GM12878 (cell line): Measurements from ENCODE around the gene INHBC. TPM values are rescaled to one million over a fixed set of nuclear protein-coding genes. Genes with fewer than 3 reads are reported as not detected.

Experiments
- DPF2 ChIP-seq: fragments of 450-650 bp; IDR thresholded peaks from 2 replicates; pipeline ENCODE4 v1.6.1; 2017; ENCODE audit warnings: mild to moderate bottlenecking
- IKZF1 ChIP-seq: fragments of 450-650 bp; conservative IDR thresholded peaks from 2 replicates; pipeline ENCODE4 v1.6.1; 2017; ENCODE audit warnings: antibody characterized with exemption, mild to moderate bottlenecking
- NFYA ChIP-seq: IDR thresholded peaks from 2 replicates; pipeline ENCODE4 v1.6.1; 2011; ENCODE audit warnings: low read depth, mild to moderate bottlenecking, low read length, improper control_type of control experiment, borderline replicate concordance
- polyA plus RNA-seq, 11 experiments: library from polyadenylated mRNA; depleted of rRNA in 4 of 11; unstranded in 6 of 11; stranded (reverse) in 5 of 11; fragments of >200 nt; fragmentation: Nextera tagmentation in 4 of 11; fragmentation: Illumina TruSeq in 1 of 11; extraction: Ambion mirVana in 4 of 11; extraction: Trizol in 1 of 11; gene quantifications; 1 replicate in 1 of 11; 2 replicates in 10 of 11; pipeline versions ENCODE4 v1.2.1 to v1.2.3, GENCODE V29; 2011 to 2016; ENCODE audit warnings: inconsistent platforms in 2 of 11, missing spikeins in 2 of 11, low read depth in 1 of 11
- total RNA-seq, 4 experiments: library from RNA; depleted of rRNA in 3 of 4; stranded (reverse); fragments of >200 nt in 3 of 4; fragmentation: Illumina TruSeq in 1 of 4; extraction: Trizol in 1 of 4; gene quantifications; 2 replicates each; pipeline versions ENCODE4 v1.2.1 to v1.2.3, GENCODE V29; 2013 to 2021
- TF ChIP-seq, protein P1 (sequence below): fragments of 450-650 bp; IDR thresholded peaks from 2 replicates; pipeline ENCODE4 v1.6.1; 2017; ENCODE audit warnings: mild to moderate bottlenecking, moderate library complexity
- TF ChIP-seq, protein P2 (sequence below): fragments of 450-650 bp; formaldehyde crosslinking; IDR thresholded peaks from 2 replicates; pipeline ENCODE4 v1.4.0; 2022; ENCODE audit warnings: mild to moderate bottlenecking, moderate library complexity

The INHBC gene
- total and polyA plus RNA-seq, 10 of the 15 experiments (the other 5 are each of a cell fraction or from before 2014, with no cell fraction given) = 0.04 to 0.22 (median 0.13) TPM; not detected in 5

DNA sequence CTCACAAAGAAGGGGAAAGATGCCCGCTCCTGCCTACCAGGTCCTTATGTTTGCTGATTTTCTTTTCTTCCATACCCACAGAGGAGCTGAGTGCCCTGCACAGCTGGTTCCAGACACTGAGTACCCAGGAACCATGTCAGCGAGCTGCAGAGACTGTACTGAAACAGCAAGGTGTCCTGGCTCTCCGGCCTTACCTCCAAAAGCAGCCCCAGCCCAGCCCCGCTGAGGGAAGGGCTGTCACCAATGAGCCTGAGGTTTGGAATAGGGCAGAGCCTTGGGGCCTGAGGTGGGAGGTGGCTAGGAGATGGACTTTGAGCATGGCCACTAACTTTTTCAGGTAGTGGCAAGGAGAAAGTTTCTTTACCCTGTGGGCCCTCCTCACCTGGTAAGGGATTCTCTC lies 55.5 kb downstream of the INHBC start (continued):
- TF ChIP-seq, protein P1, sequence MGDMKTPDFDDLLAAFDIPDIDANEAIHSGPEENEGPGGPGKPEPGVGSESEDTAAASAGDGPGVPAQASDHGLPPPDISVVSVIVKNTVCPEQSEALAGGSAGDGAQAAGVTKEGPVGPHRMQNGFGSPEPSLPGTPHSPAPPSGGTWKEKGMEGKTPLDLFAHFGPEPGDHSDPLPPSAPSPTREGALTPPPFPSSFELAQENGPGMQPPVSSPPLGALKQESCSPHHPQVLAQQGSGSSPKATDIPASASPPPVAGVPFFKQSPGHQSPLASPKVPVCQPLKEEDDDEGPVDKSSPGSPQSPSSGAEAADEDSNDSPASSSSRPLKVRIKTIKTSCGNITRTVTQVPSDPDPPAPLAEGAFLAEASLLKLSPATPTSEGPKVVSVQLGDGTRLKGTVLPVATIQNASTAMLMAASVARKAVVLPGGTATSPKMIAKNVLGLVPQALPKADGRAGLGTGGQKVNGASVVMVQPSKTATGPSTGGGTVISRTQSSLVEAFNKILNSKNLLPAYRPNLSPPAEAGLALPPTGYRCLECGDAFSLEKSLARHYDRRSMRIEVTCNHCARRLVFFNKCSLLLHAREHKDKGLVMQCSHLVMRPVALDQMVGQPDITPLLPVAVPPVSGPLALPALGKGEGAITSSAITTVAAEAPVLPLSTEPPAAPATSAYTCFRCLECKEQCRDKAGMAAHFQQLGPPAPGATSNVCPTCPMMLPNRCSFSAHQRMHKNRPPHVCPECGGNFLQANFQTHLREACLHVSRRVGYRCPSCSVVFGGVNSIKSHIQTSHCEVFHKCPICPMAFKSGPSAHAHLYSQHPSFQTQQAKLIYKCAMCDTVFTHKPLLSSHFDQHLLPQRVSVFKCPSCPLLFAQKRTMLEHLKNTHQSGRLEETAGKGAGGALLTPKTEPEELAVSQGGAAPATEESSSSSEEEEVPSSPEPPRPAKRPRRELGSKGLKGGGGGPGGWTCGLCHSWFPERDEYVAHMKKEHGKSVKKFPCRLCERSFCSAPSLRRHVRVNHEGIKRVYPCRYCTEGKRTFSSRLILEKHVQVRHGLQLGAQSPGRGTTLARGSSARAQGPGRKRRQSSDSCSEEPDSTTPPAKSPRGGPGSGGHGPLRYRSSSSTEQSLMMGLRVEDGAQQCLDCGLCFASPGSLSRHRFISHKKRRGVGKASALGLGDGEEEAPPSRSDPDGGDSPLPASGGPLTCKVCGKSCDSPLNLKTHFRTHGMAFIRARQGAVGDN = no peak
- TF ChIP-seq, protein P2, sequence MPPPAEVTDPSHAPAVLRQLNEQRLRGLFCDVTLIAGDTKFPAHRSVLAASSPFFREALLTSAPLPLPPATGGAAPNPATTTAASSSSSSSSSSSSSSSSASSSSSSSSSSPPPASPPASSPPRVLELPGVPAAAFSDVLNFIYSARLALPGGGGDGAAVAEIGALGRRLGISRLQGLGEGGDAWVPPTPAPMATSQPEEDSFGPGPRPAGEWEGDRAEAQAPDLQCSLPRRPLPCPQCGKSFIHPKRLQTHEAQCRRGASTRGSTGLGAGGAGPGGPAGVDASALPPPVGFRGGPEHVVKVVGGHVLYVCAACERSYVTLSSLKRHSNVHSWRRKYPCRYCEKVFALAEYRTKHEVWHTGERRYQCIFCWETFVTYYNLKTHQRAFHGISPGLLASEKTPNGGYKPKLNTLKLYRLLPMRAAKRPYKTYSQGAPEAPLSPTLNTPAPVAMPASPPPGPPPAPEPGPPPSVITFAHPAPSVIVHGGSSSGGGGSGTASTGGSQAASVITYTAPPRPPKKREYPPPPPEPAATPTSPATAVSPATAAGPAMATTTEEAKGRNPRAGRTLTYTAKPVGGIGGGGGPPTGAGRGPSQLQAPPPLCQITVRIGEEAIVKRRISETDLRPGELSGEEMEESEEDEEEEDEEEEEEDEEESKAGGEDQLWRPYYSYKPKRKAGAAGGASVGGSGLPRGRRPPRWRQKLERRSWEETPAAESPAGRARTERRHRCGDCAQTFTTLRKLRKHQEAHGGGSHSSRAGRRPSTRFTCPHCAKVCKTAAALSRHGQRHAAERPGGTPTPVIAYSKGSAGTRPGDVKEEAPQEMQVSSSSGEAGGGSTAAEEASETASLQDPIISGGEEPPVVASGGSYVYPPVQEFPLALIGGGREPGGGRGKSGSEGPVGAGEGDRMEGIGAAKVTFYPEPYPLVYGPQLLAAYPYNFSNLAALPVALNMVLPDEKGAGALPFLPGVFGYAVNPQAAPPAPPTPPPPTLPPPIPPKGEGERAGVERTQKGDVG (CRISPR knock-in tag) = no peak
- TF ChIP-seq NFYA (no peak), DPF2 (no peak), IKZF1 (no peak)
